Measurements from ENCODE around the gene GRIN2A. TPM values are rescaled to one million over a fixed set of nuclear protein-coding genes. Genes with fewer than 3 reads are reported as not detected.

GRIN2A gene
- total RNA-seq, 2 experiments from 2014 or later: not detected

DNA sequence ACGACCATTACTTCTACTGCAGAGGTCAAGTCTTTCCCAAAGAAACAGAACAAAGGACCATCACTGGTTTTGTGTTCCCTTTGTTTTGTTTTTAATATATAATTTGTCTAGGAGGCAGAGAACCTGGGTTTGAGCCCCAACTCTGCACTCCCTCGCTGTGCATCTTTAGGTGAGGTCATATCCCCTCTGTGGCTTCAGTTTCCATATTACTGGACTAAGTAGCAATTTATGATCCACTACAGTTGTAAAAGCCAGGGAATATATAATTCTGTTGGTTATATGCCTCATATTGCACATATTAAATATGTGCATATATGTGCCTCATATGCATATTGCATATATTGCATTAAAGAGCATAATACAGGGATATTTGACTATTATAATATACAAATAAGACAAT is 392.0 kb downstream of the GRIN2A start:
- CTCF ChIA-PET (ENCODE audit: unreplicated experiment): no interaction called here

DNA sequence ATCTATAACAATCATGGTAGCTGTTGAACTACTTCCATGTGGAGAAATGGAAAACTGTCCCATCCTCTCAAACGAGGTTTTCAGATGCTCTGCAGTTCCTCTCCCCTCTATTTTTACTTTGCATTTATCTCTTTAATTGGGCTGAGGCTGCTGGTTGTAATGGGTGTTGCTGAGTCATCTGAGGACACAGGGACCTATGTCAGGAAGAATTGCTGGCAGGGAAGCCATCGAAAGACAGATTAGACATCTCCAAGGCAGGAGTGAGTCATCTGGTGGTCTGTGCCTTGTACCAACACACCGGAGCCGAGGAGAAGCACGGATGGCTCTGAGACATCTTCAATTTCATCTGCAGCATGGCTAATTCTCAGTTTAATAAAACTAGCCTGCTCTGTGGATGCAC is 394.5 kb downstream of the GRIN2A start:
- DNase-seq (ENCODE audit: low spot score): no peak
- Histone ChIP-seq H3K9me3 (ENCODE audit: low read length) (no peaks in the 10 kb centered on the region), H3K4me1 (ENCODE audit: insufficient read depth, low read length, poor library complexity, severe bottlenecking) (no peaks in the 10 kb centered on the region), H3K4me2 (ENCODE audit: low read length) (no peak overlapping the region), H3K27ac (ENCODE audit: low read depth, low read length, poor library complexity, severe bottlenecking) (no peak overlapping the region), H2AFZ (ENCODE audit: low read length) (no peak overlapping the region), H3K9me2 (ENCODE audit: insufficient read depth, low read length) (no peaks in the 10 kb centered on the region), H4K20me1 (ENCODE audit: insufficient read depth, low read length) (no peaks in the 10 kb centered on the region), H3K4me3 (ENCODE audit: low read depth, low read length, poor library complexity, severe bottlenecking) (no peak overlapping the region), H3K36me3 (ENCODE audit: insufficient read depth, low read length) (no peaks in the 10 kb centered on the region), H3K79me2 (ENCODE audit: insufficient read depth, low read depth, low read length) (no peaks in the 10 kb centered on the region)
- TF ChIP-seq EZH2phosphoT487 (IDR thresholded peaks at IDR 0.05; ENCODE audit: borderline replicate concordance, low read depth, low read length): no peak
- no peak for TF ChIP-seq CTCF (conservative IDR thresholded peaks at IDR 0.05; ENCODE audit: low read length)
- intact Hi-C loops (cut with micrococcal nuclease; ENCODE audit: unreplicated experiment): no loop called here
- CTCF ChIA-PET (ENCODE audit: unreplicated experiment): no interaction called here
- POLR2A ChIA-PET: no interaction called here
- BruUV-seq (replicated peaks): no TSS peak

More for the DNA sequence above, 392.0 kb downstream of the GRIN2A start:
- Histone ChIP-seq H3K9me2 (ENCODE audit: insufficient read depth, low read length) (no peaks in the 10 kb centered on the region), H4K20me1 (ENCODE audit: insufficient read depth, low read length) (no peaks in the 10 kb centered on the region), H3K27ac (ENCODE audit: low read depth, low read length, poor library complexity, severe bottlenecking) (no peak overlapping the region), H3K4me2 (ENCODE audit: low read length) (no peak overlapping the region), H3K4me3 (ENCODE audit: low read depth, low read length, poor library complexity, severe bottlenecking) (no peak overlapping the region), H3K36me3 (ENCODE audit: insufficient read depth, low read length) (no peaks in the 10 kb centered on the region), H3K9me3 (ENCODE audit: low read length) (no peaks in the 10 kb centered on the region), H3K79me2 (ENCODE audit: insufficient read depth, low read depth, low read length) (no peaks in the 10 kb centered on the region), H2AFZ (ENCODE audit: low read length) (no peak overlapping the region), H3K4me1 (ENCODE audit: insufficient read depth, low read length, poor library complexity, severe bottlenecking) (no peaks in the 10 kb centered on the region)
- no TSS peak for BruUV-seq (replicated peaks)
- no peak for TF ChIP-seq EZH2phosphoT487 (IDR thresholded peaks at IDR 0.05; ENCODE audit: borderline replicate concordance, low read depth, low read length)
- TF ChIP-seq CTCF (conservative IDR thresholded peaks at IDR 0.05; ENCODE audit: low read length): no peak
- intact Hi-C loops (cut with micrococcal nuclease; ENCODE audit: unreplicated experiment): no loop called here
- no peak for DNase-seq (ENCODE audit: low spot score)
- POLR2A ChIA-PET: no interaction called here

DNA sequence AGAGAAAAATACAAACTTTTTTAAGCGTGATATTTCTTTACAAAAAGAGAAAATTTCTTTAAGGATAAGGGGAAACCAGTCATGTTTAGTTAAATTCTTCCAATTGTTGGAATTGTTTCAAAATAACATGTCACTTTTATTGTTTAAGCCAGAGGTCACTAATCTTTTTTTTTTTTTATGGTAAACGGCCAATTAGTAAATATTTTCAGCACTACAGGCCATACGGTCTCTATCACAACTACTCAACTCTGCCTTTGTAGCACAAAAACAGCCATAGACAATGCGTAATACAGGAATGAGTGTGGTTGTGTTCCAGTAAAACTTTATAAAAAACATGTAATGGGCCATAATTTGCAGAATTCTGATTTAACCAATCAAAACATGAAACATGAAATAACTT is 401.4 kb downstream of the GRIN2A start:
- Histone ChIP-seq H3K36me3 (ENCODE audit: insufficient read depth, low read length) (no peaks in the 10 kb centered on the region), H3K79me2 (ENCODE audit: insufficient read depth, low read depth, low read length) (no peaks in the 10 kb centered on the region), H3K4me1 (ENCODE audit: insufficient read depth, low read length, poor library complexity, severe bottlenecking) (no peaks in the 10 kb centered on the region), H3K4me3 (ENCODE audit: low read depth, low read length, poor library complexity, severe bottlenecking) (no peak overlapping the region), H3K9me2 (ENCODE audit: insufficient read depth, low read length) (no peaks in the 10 kb centered on the region), H4K20me1 (ENCODE audit: insufficient read depth, low read length) (no peaks in the 10 kb centered on the region), H3K27ac (ENCODE audit: low read depth, low read length, poor library complexity, severe bottlenecking) (no peak overlapping the region), H3K9me3 (ENCODE audit: low read length) (no peaks in the 10 kb centered on the region), H2AFZ (ENCODE audit: low read length) (no peak overlapping the region), H3K4me2 (ENCODE audit: low read length) (no peak overlapping the region)
- intact Hi-C loops (cut with micrococcal nuclease; ENCODE audit: unreplicated experiment): no loop called here
- POLR2A ChIA-PET: no interaction called here
- DNase-seq (ENCODE audit: low spot score): no peak
- CTCF ChIA-PET (ENCODE audit: unreplicated experiment): no interaction called here
- no TSS peak for BruUV-seq (replicated peaks)
- no peak for TF ChIP-seq EZH2phosphoT487 (IDR thresholded peaks at IDR 0.05; ENCODE audit: borderline replicate concordance, low read depth, low read length)
- TF ChIP-seq CTCF (conservative IDR thresholded peaks at IDR 0.05; ENCODE audit: low read length): no peak

All from OCI-LY7 (cell line).